Measurements from ENCODE around the gene SOBP. TPM values are rescaled to one million over a fixed set of nuclear protein-coding genes. Genes with fewer than 3 reads are reported as not detected.
A peak's percentile ranks its signal among the peaks of the same experiment; 100 is the strongest.

The SOBP gene
- total RNA-seq, 1 donor from 2014 or later: 18.5 TPM

DNA sequence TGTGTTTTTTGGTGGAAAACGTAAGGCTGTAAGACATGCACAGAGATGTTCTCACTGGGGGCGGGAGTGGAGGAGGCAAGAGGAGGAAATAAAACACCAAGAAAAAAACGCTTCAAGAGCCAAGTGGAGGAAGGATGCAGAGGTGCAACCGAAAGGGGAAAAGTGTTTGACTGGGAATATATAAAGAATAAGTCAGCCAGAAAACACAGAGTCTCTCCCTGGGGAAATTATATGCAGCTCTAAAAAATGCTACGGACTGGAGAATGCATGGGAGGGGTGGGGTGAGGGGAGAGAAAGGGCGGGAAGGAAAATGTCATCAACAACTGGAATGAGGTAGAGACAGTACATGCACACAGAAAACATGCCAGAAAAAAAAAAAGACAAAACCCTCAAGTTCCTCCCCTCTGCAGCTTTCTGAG lies 200.7 kb downstream of the SOBP start:
- ATAC-seq (peak; percentile 39), DNase-seq (ENCODE audit: low spot score) (no peak)
- intact Hi-C loops (cut with DNase I): no loop called here

DNA sequence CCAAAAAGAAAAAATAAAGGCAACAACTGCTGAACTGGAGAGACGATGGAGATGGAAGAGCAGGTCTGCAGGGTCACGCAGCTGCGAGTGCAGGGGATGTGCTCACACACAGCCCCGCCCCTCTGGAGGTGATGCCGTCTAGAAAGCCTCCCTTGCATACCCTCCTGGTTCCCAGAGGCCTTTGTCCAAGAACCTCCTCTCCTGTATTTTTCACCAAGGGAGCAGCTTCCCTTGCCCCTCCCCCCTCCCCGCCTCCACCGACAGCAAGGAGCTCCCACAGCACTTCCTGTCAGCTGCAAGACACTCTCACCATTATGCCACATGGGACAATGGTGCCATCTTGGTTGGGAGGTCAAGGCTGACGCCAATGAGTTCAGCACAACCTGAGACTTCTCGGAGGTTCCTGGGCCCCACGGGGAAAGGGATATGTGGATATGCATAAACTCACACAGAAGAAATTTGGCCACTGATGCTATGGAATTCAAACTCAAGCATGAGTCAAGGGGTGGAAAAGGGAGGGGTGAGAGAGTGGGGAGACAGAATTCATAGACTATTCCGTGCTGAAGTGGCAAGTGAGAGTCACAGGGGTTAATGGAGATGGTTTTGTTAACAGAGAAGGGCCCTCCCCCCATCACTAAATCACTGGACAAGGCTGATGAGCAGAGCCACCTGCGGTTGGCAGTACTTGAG lies 201.3 kb downstream of the SOBP start:
- ATAC-seq (peak; percentile 89), DNase-seq (ENCODE audit: low spot score) (no peak)
- intact Hi-C loops (cut with DNase I): no loop called here

DNA sequence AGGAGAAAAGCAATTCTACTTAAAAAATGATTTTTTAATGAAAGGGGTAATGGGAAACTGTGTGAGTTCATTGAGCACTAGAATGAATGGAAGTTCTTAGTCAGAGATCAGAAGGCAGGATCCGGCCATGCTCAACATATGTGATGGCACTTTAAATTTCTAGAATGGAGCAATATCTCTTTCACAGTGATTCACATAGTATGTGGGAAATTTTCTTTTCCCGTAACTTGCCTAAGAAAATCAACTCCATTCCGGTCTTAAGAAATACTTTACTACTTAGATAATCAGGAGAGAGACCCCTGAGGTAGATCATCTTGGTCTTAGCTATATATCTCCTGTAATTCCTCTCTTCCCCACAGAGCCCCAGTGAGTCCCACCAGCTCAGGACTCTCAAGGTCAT lies 202.4 kb downstream of the SOBP start:
- DNase-seq (ENCODE audit: low spot score) (no peak), ATAC-seq (no peak)
- intact Hi-C loops (cut with DNase I): no loop called here

DNA sequence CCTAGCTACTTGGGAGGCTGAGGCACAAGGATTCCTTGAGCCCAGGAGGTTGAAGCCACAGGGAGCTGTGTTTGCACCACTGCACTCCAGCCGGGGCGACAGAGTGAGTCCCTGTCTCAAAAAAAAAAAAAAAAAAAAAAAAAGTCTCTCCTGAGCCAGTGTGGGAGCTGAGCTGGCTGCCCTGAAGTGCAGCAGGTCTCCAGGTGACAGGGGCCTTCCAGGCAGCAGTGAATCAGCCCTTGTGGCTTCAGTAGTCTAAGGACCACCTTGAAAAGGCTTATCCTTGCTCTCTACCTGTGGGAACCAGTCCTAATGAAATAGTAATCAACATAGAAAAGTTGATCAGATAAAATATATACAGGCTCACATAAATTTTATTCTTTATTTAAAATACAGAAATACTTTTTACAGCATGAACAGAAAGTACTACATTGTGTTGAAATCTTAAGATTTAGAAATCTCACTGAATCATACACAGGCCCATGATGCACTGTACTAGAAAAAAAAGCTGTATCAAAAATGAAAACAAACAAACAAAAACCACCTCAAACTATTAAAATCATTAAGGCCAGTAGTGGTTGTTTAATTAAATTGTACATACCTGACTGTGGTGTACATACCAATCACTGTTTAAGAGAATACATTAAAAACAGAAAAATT lies 205.3 kb downstream of the SOBP start:
- DNase-seq (ENCODE audit: low spot score) (no peak), ATAC-seq (no peak)
- intact Hi-C loops (cut with DNase I): no loop called here

DNA sequence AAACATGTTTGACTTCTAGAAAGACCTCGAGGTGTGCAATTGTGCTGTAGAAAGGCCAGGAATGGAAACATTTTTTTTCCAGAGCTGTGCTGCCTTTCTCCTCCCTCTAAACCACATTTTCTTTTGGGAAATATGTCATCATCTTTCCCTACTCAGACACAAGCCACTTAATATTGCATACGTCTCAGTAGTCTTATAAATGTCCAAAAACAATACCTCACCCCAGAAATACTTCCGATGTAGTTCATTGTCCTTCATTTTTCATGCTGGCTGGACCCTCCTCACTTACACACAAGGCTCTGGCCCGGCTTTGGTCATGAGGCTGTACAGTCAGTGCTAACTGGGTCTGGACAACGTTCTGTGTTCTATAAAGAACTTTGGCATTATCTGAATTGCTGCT lies 207.8 kb downstream of the SOBP start:
- intact Hi-C loops (cut with DNase I): no loop called here
- DNase-seq (ENCODE audit: low spot score): no peak
- ATAC-seq: peak; percentile 40

DNA sequence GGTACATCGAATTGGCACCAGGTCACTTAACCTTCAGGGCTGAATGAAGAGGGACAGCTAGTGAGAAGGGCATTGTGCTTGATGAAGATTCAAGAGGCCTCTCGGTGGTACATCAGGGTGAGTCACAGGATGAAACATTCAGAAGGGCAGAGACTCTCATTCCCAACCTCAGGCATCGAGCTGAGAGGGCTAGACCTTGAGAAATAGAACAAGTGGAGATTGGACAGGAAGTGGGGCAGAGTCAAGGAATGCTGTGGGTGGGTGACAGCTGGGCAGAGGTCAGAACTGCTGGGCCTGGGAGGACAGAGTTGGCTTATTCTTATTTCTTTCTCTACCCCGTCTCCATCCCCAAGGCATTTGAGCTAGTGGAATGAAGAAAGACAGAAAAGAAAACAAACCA lies 208.2 kb downstream of the SOBP start:
- no peak for DNase-seq (ENCODE audit: low spot score)
- peak; percentile 34 for ATAC-seq
- intact Hi-C loops (cut with DNase I): no loop called here

DNA sequence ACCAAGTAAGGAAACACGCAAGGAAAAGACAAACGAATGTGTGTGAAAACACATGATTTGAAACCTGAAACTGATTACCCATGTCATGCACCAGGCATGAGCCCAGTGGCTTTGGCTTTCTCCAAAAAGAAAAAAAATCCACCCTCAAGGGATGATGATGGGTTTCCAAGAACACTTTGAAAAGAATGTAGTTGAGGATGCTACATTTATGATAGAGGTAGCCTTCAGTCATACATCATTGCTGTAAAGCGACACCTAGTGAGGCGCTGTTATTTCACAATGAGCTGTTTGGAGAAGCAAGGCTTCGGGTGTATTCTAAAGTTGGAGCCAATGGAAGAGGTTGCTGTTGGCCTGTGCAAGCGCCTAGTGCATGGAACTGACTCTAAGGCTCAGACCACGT lies 209.3 kb downstream of the SOBP start:
- DNase-seq (ENCODE audit: low spot score) (no peak), ATAC-seq (peak; percentile 27)
- intact Hi-C loops (cut with DNase I): no loop called here

DNA sequence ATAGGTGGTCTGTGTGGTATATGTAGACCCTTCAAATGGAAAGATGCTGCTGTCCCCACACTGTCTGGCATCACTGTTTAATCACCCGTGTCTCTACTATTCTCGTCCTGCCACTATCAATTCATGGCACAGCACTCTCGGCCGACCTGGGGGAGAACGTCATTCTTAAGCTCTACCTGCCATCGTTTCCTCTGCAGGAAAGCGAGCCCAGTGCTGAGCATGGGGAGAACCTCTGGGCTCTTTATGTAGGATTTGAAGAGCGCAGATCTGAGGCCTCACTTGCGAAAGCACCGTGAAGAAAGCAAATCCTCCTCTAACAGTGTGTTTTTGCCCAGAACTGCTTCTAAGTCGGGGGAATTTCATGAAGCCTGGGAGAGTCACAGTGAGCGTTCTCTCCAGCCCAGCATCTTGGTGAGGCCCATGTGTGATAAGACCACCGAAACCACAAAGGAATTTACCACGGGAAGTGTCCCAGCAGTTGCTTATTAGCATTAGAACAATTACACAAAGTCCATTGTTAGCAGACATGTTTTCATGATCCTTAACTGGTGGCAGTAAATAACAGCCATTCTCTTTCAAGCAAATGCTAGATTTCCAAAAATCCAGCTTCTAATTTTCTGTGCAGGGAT lies 209.9 kb downstream of the SOBP start:
- ATAC-seq: no peak
- intact Hi-C loops (cut with DNase I): no loop called here
- DNase-seq (ENCODE audit: low spot score): no peak

DNA sequence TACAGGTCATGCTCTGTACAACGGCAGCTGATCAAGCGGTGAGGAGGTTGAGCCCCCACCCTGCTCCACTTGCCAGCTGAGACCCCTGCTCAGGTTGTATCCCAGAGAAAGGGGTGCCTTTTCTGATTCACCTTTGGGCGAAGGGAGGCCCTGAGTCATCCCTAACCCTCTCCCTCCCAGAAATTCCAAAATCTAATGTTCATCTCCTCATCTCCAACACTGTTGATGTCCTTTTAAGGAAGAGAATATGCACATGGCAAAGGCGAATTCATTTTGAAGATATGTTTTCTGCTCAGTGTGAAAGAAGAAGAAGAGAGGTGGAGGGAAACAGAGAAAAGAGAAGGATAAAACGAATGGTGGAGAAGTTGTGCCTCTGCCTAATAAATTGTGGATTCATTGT lies 213.7 kb downstream of the SOBP start:
- intact Hi-C loops (cut with DNase I): no loop called here
- DNase-seq (ENCODE audit: low spot score) (no peak), ATAC-seq (no peak)

DNA sequence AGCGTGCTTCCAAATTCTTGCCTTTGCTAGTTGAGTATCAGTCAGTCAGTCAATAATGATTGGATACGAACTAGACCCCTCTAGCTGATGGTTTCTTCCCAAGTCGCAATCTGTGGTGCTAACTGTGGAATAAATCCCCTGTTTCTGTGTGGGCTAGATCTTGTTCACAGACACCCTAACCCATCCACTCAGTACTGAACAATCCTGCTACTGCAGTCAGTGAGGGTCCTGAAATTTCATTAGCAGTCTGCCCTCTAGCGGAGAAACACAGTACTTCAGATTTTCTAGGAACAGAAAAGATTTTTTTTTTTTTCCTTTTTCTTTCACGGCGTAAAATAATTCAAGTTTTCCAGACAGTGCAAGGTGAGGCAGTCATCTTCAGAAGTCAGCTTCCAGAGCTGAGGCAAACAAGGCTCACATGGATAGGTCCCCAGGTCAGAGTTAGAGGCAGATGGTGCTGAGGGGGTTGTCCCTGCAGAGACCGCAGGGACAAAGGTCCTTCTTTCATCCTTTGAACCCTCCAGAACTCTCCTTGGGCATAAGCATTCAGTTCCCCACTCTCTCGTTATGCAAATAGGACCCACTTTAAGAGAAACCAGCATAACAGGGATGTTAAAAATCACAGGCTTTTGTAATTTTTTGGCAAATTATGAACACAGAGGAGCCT lies 214.6 kb downstream of the SOBP start:
- ATAC-seq: peak; percentile 64
- no peak for DNase-seq (ENCODE audit: low spot score)
- intact Hi-C loops (cut with DNase I): no loop called here

DNA sequence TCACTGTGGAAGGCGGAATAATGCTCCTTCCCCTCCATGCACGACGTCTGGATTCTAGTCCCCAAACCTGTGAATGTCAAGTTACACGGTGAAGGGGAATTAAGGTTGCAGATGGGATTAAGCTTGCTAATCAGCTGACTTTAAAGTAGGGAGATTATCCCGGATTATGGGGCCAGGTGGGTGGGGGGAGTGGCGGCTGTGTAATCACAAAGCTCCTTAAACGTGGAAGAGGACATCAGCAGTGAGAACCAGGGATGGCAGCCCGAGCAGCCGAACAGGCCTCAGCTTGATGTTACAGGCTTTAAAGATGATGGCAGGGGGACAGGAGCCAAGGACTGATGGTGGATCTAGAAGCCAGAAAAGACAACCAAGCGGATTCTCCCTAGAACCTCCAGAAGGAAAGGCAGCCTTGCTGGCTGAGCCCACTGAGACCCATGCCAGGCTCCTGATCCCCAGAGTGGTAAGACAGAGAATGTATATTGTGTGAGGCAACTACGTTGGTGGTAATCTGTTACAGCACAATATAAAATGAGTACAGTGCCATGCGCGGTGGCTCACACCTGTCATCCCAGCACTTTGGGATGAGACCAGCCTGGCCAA lies 216.7 kb downstream of the SOBP start:
- intact Hi-C loops (cut with DNase I): no loop called here
- DNase-seq (ENCODE audit: low spot score) (no peak), ATAC-seq (no peak)

DNA sequence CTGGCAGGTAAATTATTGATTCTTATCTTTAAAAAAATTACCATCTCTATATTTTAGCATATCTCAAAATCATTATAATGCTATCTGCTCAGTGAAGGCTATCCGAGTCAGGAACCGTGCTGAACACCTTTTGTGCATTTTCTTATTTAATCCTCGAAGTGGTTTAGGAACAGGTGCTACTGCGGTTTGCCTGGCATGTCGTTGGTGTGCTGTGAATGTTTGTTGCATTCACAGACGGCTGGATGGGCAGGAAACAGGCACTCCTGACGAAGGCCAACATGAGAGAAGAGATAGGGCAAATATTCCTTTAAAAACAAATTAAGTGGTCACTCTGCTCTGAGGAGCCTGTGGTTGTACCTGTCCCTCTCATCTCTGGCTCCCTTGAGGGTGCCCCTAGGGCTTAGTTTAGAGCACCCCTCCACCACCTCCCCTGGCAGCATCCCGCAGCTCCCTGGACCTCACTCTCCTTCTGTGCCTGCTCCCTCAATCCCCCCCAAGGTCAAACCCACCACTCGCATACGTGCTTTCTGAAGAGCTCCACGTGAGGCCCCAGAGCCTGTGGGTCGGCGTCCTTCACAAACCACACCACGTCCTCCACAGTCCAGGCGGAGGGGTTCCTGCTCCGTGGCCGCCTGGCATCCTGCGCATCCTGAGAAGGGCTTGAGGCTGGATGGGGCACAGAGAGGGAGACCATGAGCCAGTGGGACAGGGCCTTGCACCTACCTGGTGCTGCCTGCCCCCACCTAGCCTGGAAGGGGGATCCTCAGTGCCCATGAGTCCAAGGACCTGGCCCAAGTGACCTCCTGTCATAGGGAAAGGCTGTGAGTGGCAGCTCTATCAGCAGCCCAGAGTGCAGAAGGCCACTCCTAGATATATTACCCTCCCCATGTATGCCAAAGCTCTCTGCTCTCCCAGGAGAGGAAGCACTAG lies 217.7 kb downstream of the SOBP start:
- ATAC-seq: no peak
- DNase-seq (ENCODE audit: low spot score): no peak
- intact Hi-C loops (cut with DNase I): no loop called here

DNA sequence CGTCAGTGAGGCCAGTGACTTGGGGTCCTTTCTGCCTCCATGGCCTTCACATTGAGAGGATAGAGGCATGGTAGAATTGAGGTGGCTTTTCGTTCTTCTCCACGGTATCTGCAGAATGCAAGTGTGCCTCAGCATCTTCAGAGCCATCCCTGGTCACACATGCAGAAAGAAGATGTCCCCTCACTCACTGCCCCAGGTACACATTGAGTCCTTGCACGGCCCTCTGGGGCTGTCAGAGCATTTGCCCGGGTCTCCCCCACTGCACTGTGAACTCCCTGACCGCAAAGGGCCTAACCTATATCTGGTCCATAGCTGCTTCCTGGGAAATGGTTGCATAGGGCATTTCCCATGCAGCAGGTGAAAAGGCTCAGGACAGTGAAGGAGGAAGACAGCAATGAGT lies 218.5 kb downstream of the SOBP start:
- intact Hi-C loops (cut with DNase I): no loop called here
- no peak for ATAC-seq
- no peak for DNase-seq (ENCODE audit: low spot score)

DNA sequence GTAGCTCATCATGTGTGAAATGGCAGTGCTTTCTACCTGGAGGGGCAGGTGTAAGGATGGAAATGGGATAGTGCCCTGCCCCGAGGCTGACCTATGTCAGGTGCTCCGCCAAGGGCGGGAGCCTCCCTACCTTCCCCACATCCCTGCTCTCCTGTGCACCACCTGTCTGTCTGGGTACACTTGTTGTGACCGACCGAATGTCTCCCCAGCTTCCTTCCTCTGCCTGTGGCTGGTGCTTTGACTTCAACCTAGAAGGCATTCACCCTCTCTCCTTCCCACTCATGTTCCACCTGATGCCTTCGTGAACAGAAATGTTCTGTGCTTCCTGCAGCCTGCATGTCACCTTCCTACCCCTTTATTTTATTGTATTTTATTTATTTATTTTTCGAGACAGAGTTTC lies 219.4 kb downstream of the SOBP start:
- DNase-seq (ENCODE audit: low spot score): no peak
- intact Hi-C loops (cut with DNase I): no loop called here
- ATAC-seq: no peak

Other genes starting within 250 kb of the SOBP start
- 11.9 TPM for gene PDSS2, start 30.6 kb upstream of the SOBP start, total RNA-seq